Keratinocyte (primary cell): Measurements from ENCODE around the gene TMEM151A. TPM values are rescaled to one million over a fixed set of nuclear protein-coding genes. Genes with fewer than 3 reads are reported as not detected.

Source experiments
- DNase-seq: peaks from one replicate; pipeline ENCODE4 v3.0.0-alpha.2; 2011; ENCODE audit warnings: low read depth, missing footprints, low spot score
- FAIRE-seq: peaks from 2 replicates; lab custom pipeline; 2011; peaks lifted over from hg19 to GRCh38; lab: Jason Lieb, UNC
- H2AFZ ChIP-seq: 2 replicates; pipeline ENCODE4 v1.6.0; 2012; ENCODE audit warnings: low read length, control low read depth, inconsistent platforms; ENCODE audit not compliant: control insufficient read depth
- H3K27ac ChIP-seq: 2 replicates; pipeline ENCODE4 v1.5.1; 2011; ENCODE audit warnings: low read length; ENCODE audit not compliant: control insufficient read depth, insufficient read depth
- H3K27me3 ChIP-seq: 3 replicates; pipeline ENCODE4 v1.6.0; 2011; ENCODE audit warnings: low read length; ENCODE audit not compliant: control insufficient read depth, insufficient read depth; ENCODE audit errors: extremely low read depth
- H3K36me3 ChIP-seq, 2 experiments: 2 replicates in 1 of 2; 3 replicates in 1 of 2; pipeline ENCODE4 v1.5.1; 2011; ENCODE audit warnings: low read length in 2 of 2, mild to moderate bottlenecking in 1 of 2; ENCODE audit not compliant: control insufficient read depth in 2 of 2, insufficient read depth in 2 of 2; ENCODE audit errors: extremely low read depth in 1 of 2
- H3K4me1 ChIP-seq: 3 replicates; pipeline ENCODE4 v1.5.1; 2011; ENCODE audit warnings: low read length; ENCODE audit not compliant: control insufficient read depth, insufficient read depth; ENCODE audit errors: extremely low read depth
- H3K4me2 ChIP-seq: 3 replicates; pipeline ENCODE4 v1.6.0; 2011; ENCODE audit warnings: low read depth, low read length; ENCODE audit not compliant: control insufficient read depth, insufficient read depth; ENCODE audit errors: extremely low read depth
- H3K4me3 ChIP-seq, 3 experiments: fragments of 200-600 bp in 1 of 3; sonication (generic) in 1 of 3; 2 replicates in 2 of 3; 3 replicates in 1 of 3; pipeline ENCODE4 v1.5.1; 2011 to 2016; ENCODE audit warnings: low read length in 3 of 3, mild to moderate bottlenecking in 3 of 3, control low read depth in 2 of 3, inconsistent platforms in 1 of 3, low read depth in 1 of 3, mixed read lengths in 1 of 3, mixed run types in 1 of 3, moderate library complexity in 1 of 3; ENCODE audit not compliant: control insufficient read depth in 2 of 3, insufficient read depth in 2 of 3; ENCODE audit errors: extremely low read depth in 1 of 3
- H3K79me2 ChIP-seq: 2 replicates; pipeline ENCODE4 v1.6.0; 2012; ENCODE audit warnings: low read length; ENCODE audit not compliant: control insufficient read depth, insufficient read depth
- H3K9ac ChIP-seq: 3 replicates; pipeline ENCODE4 v1.6.0; 2011; ENCODE audit warnings: low read length; ENCODE audit not compliant: control insufficient read depth, insufficient read depth; ENCODE audit errors: extremely low read depth
- H3K9me1 ChIP-seq: 3 replicates; pipeline ENCODE4 v1.6.0; 2011; ENCODE audit warnings: low read length; ENCODE audit not compliant: control insufficient read depth, insufficient read depth; ENCODE audit errors: extremely low read depth
- H3K9me3 ChIP-seq: 2 replicates; pipeline ENCODE4 v1.5.1; 2012; ENCODE audit warnings: low read depth, low read length; ENCODE audit not compliant: control insufficient read depth
- H4K20me1 ChIP-seq: 3 replicates; pipeline ENCODE4 v1.6.0; 2011; ENCODE audit warnings: low read length; ENCODE audit not compliant: control insufficient read depth, insufficient read depth; ENCODE audit errors: extremely low read depth
- EZH2 ChIP-seq: IDR thresholded peaks from one replicate; pipeline ENCODE4 v1.6.1; 2012; ENCODE audit warnings: inconsistent platforms, mild to moderate bottlenecking, low read length, moderate library complexity
- dilution Hi-C: fragments of 300-500 bp; cut with MboI; formaldehyde crosslinking; loops from one replicate; pipeline ENCODE4 v1.7.0; 2020; ENCODE audit warnings: low sequenced_read_pairs; ENCODE audit not compliant: extremely low pct_ligation_motif_present
- polyA minus RNA-seq, 3 experiments: library from RNA; depleted of rRNA, polyadenylated mRNA; stranded (reverse); fragments of >200 nt; gene quantifications; 1 replicate in 1 of 3; 2 replicates in 1 of 3; 3 replicates in 1 of 3; pipeline ENCODE4 v1.2.3, GENCODE V29; 2011
- polyA plus RNA-seq, 5 experiments: library from polyadenylated mRNA; depleted of rRNA in 3 of 5; stranded (reverse) in 3 of 5; stranded (forward) in 1 of 5; unstranded in 1 of 5; fragments of >200 nt; gene quantifications; 1 replicate in 1 of 5; 2 replicates in 3 of 5; 3 replicates in 1 of 5; pipeline versions ENCODE4 v1.2.1 to v1.2.3, GENCODE V29; 2011 to 2012; ENCODE audit warnings: missing spikeins in 2 of 5, low read depth in 1 of 5, low replicate concordance in 1 of 5
- TF ChIP-seq, protein P1 (sequence below), 3 experiments: IDR thresholded peaks in 1 of 3; conservative IDR thresholded peaks in 1 of 3; optimal IDR thresholded peaks in 1 of 3; 2 replicates in 2 of 3; 3 replicates in 1 of 3; pipeline versions ENCODE3 to v1.5.1; 2011; ENCODE audit warnings: low read length in 3 of 3, mild to moderate bottlenecking in 3 of 3, moderate library complexity in 2 of 3, control low read depth in 1 of 3, inconsistent platforms in 1 of 3; ENCODE audit not compliant: insufficient read depth in 2 of 3; ENCODE audit errors: extremely low read depth in 1 of 3

The TMEM151A gene
- 0.05 to 0.18 TPM in 2 of 3 replicates, not detected in the other for polyA plus RNA-seq
- polyA plus RNA-seq (2011; ENCODE audit: low read depth) = not detected
- polyA plus RNA-seq (2011; cell fraction: cytosol; rRNA removed) = 0.05 and 0.16 TPM in 2 replicates
- polyA plus RNA-seq (2011; cell fraction: nucleus; rRNA removed) = 0.22 and 0.40 TPM in 2 replicates
- 0.08 TPM in 1 of 2 replicates, not detected in the other for polyA plus RNA-seq (2012; ENCODE audit: low replicate concordance)
- polyA minus RNA-seq = 0.23 TPM in 1 of 3 replicates, not detected in the others
- not detected for polyA minus RNA-seq (2011; cell fraction: cytosol; rRNA and poly(A)+ RNA removed)
- 0.31 and 0.32 TPM in 2 replicates for polyA minus RNA-seq (2011; cell fraction: nucleus; rRNA and poly(A)+ RNA removed)

DNA sequence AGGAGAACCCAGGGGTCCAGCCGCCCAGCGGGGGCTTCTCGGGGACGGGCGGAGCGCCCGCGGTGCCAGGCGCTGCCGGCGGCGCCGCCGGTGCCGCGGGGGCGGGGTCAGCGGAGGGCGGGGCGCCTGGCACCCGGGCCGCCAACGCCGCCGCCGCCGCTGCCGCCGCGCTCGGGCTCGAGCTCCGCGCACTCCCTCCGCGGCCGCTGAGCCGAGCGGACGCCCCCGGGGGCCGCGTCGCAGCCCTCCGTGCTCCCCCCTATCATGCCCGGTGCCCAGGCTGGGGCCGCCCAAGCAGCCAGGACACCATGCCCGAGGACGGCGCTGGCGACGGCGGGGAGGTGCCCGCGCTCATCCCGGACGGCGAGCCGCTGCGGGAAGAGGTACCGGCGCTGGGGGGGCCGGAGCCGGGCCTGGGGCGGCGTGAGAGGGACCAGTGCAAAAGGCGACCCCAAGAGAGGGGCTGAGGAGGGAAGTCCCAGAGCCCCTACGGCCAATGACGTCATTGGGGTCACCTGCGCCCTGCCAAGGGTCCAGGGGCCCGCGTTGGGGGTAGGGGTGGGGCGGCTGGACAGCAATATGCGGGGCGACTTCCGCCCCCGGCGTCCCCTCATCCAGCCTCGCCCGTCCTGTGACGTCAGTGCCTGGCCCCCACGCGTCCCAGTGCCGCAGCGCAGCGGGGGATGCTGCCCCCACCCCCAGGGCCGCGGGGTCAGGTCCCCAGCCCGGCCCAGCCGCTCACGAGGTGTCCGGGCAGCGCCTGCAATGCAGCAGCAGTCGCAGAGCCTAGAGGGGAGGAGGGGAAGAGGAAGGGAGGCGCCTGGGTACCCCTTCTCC is at the start of gene TMEM151A:
Gene TMEM151A (plus strand): TSS at position 189 of the 837 bp plus-strand sequence. CDS start 120 bp downstream, at position 309.
- peak; percentile 17 for TF ChIP-seq EZH2
- TF ChIP-seq, protein P1, sequence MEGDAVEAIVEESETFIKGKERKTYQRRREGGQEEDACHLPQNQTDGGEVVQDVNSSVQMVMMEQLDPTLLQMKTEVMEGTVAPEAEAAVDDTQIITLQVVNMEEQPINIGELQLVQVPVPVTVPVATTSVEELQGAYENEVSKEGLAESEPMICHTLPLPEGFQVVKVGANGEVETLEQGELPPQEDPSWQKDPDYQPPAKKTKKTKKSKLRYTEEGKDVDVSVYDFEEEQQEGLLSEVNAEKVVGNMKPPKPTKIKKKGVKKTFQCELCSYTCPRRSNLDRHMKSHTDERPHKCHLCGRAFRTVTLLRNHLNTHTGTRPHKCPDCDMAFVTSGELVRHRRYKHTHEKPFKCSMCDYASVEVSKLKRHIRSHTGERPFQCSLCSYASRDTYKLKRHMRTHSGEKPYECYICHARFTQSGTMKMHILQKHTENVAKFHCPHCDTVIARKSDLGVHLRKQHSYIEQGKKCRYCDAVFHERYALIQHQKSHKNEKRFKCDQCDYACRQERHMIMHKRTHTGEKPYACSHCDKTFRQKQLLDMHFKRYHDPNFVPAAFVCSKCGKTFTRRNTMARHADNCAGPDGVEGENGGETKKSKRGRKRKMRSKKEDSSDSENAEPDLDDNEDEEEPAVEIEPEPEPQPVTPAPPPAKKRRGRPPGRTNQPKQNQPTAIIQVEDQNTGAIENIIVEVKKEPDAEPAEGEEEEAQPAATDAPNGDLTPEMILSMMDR (optimal IDR thresholded peaks at IDR 0.05 in 1 of 3, IDR thresholded peaks at IDR 0.05 in 1 of 3, conservative IDR thresholded peaks at IDR 0.05 in 1 of 3; ENCODE audit: extremely low read depth in 1 of 3, insufficient read depth in 2 of 3, low read length in 3 of 3) = no peak
- Histone ChIP-seq H4K20me1 (no peaks in the 10 kb centered on the region), H3K4me1 (peaks cover 16% of the 10 kb centered on the region), H3K9ac (no peak within 1 kb of the TSS), H3K4me2 (peak within 1 kb of the TSS; percentile 60), H2AFZ (peak within 1 kb of the TSS; percentile 22), H3K4me3 (peak within 1 kb of the TSS; percentile 25 to 44 (median 43)), H3K9me1 (no peaks in the 10 kb centered on the region), H3K27me3 (peaks cover 29% of the 10 kb centered on the region), H3K36me3 (peaks cover 1 to 4% of the 10 kb centered on the region in 2 experiments), H3K79me2 (peaks cover 18% of the 10 kb centered on the region), H3K27ac (no peak within 1 kb of the TSS), H3K9me3 (no peaks in the 10 kb centered on the region)
- DNase-seq (no peak), FAIRE-seq (no peak)
- dilution Hi-C loops = no loop called here

DNA sequence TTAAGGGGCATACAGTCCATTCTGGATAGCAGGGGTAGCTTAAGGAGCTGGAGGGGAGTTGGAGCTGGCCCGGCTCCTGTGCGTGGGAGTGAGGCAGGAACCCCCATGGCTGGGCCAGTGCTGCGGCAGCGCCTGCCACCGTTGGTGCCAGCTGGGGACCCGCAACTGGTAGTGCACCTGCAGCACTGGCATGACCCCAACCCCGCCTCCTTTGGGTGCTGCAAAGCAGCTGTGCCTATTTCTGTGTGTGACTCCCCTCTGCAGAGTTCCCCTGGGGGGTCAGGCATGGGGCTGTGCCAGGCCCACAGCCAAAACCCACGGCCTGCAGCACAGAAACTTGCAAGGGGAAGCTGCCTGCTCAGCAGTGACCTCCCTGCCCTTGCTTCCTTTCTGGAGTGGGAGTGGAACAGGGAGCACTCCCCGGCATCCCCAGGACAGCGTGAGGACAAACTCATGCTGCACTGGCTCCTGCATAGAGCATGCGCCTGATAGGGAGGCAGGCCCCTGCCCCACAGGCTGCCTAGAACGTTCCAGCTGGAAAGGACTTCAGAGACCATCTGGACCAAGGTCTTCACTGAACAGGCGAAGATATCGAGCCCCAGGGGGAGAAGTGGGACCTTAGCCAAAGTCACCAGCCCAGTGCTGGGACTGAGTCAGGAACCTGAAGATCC is 49.5 kb upstream of the TMEM151A start:
- Histone ChIP-seq H3K9me1 (no peaks in the 10 kb centered on the region), H3K27me3 (no peaks in the 10 kb centered on the region), H3K27ac (no peak overlapping the region), H3K36me3 (peaks cover 17 to 18% of the 10 kb centered on the region in 2 experiments), H4K20me1 (no peaks in the 10 kb centered on the region), H3K9me3 (no peaks in the 10 kb centered on the region), H2AFZ (no peak overlapping the region), H3K4me1 (no peaks in the 10 kb centered on the region), H3K4me2 (no peak overlapping the region), H3K9ac (no peak overlapping the region), H3K4me3 (no peak overlapping the region), H3K79me2 (no peaks in the 10 kb centered on the region)
- FAIRE-seq (no peak), DNase-seq (no peak)
- dilution Hi-C loops = no loop called here
- TF ChIP-seq, protein P1 (optimal IDR thresholded peaks at IDR 0.05 in 1 of 3, IDR thresholded peaks at IDR 0.05 in 1 of 3, conservative IDR thresholded peaks at IDR 0.05 in 1 of 3; ENCODE audit: extremely low read depth in 1 of 3, insufficient read depth in 2 of 3, low read length in 3 of 3) = no peak
